Endothelial cell of umbilical vein (primary cell): Measurements from ENCODE around the gene NELFA. TPM values are rescaled to one million over a fixed set of nuclear protein-coding genes. Genes with fewer than 3 reads are reported as not detected.

Source experiments
- BruUV-seq: library from RNA; stranded (reverse); fragments of 400-500 nt; replicated peaks from 2 replicates; lab custom pipeline; 2021; lab: Mats Ljungman, UMichigan
- CTCF ChIA-PET: fragments of 300-600, 350-600 bp; sonication (Branson Sonifier 250); formaldehyde crosslinking; loops from one replicate; lab custom pipeline; 2021; ENCODE audit warnings: antibody characterized with exemption, inconsistent platforms; lab: Charles Lee
- POLR2A ChIA-PET: fragments of 300-600, 350-600 bp; sonication (Branson Sonifier 250); formaldehyde crosslinking; loops from one replicate; lab custom pipeline; 2021; ENCODE audit warnings: antibody characterized with exemption, inconsistent platforms; lab: Charles Lee
- DNase-seq: peaks from one replicate; pipeline ENCODE4 v3.0.0-alpha.2; 2011; ENCODE audit warnings: low read depth, low spot score
- FAIRE-seq: peaks from 2 replicates; lab custom pipeline; 2011; peaks lifted over from hg19 to GRCh38; lab: Jason Lieb, UNC
- H2AFZ ChIP-seq: 2 replicates; pipeline ENCODE4 v1.6.0; 2012; ENCODE audit warnings: low read depth, low read length, control low read depth, inconsistent platforms
- H3K27ac ChIP-seq: 2 replicates; pipeline ENCODE4 v1.5.1; 2011; ENCODE audit warnings: low read depth, mild to moderate bottlenecking, control low read depth, low read length, moderate library complexity; ENCODE audit not compliant: insufficient read depth
- H3K27me3 ChIP-seq, 2 experiments: 2 replicates each; pipeline versions ENCODE4 v1.6.0 to v1.6.1; 2011; ENCODE audit warnings: low read length in 2 of 2, mixed read lengths in 1 of 2; ENCODE audit not compliant: control insufficient read depth in 2 of 2, insufficient read depth in 2 of 2
- H3K36me3 ChIP-seq, 2 experiments: 2 replicates in 1 of 2; 3 replicates in 1 of 2; pipeline ENCODE4 v1.5.1; 2011; ENCODE audit warnings: low read length in 2 of 2, mild to moderate bottlenecking in 1 of 2, moderate library complexity in 1 of 2; ENCODE audit not compliant: control insufficient read depth in 2 of 2, insufficient read depth in 2 of 2; ENCODE audit errors: extremely low read depth in 1 of 2
- H3K4me1 ChIP-seq: 3 replicates; pipeline ENCODE4 v1.5.1; 2011; ENCODE audit warnings: mild to moderate bottlenecking, low read length; ENCODE audit not compliant: control insufficient read depth, insufficient read depth; ENCODE audit errors: extremely low read depth
- H3K4me2 ChIP-seq: 2 replicates; pipeline ENCODE4 v1.6.1; 2011; ENCODE audit warnings: low read length, control low read depth, mixed read lengths; ENCODE audit not compliant: insufficient read depth
- H3K4me3 ChIP-seq, 3 experiments: fragments of 200-600 bp in 1 of 3; sonication (generic), shearing (Covaris generic) in 1 of 3; replicated peaks in 1 of 3; 2 replicates each; pipeline ENCODE4 v1.5.1; 2011 to 2016; ENCODE audit warnings: control low read depth in 3 of 3, low read length in 3 of 3, mild to moderate bottlenecking in 2 of 3, inconsistent platforms in 1 of 3, low read depth in 1 of 3, moderate library complexity in 1 of 3; ENCODE audit not compliant: insufficient read depth in 1 of 3
- H3K79me2 ChIP-seq: 2 replicates; pipeline ENCODE4 v1.6.0; 2012; ENCODE audit warnings: low read length, inconsistent platforms; ENCODE audit not compliant: control insufficient read depth, insufficient read depth
- H3K9ac ChIP-seq: replicated peaks from 2 replicates; pipeline ENCODE3; 2011; ENCODE audit warnings: low read length, control low read depth; ENCODE audit not compliant: insufficient read depth; ENCODE audit errors: extremely low read depth
- H3K9me1 ChIP-seq: replicated peaks from 3 replicates; pipeline ENCODE4 v1.6.0; 2011; ENCODE audit warnings: mild to moderate bottlenecking, low read length; ENCODE audit not compliant: control insufficient read depth, insufficient read depth; ENCODE audit errors: extremely low read depth
- H3K9me3 ChIP-seq: replicated peaks from 2 replicates; pipeline ENCODE4 v1.5.1; 2012; ENCODE audit warnings: low read length, inconsistent platforms; ENCODE audit not compliant: control insufficient read depth, insufficient read depth
- H4K20me1 ChIP-seq: replicated peaks from 2 replicates; pipeline ENCODE3; 2011; ENCODE audit warnings: mild to moderate bottlenecking, low read length; ENCODE audit not compliant: control insufficient read depth, insufficient read depth; ENCODE audit errors: extremely low read depth
- CTCF ChIP-seq, 2 donors: IDR thresholded peaks; 1 replicate in 1 of 2; 2 replicates in 1 of 2; pipeline ENCODE4 v1.5.1; 2011; ENCODE audit warnings: low read length in 2 of 2, mild to moderate bottlenecking in 2 of 2, moderate library complexity in 2 of 2, control low read depth in 1 of 2, inconsistent platforms in 1 of 2, low read depth in 1 of 2; ENCODE audit not compliant: insufficient read depth in 1 of 2; ENCODE audit errors: extremely low read depth in 1 of 2
- EZH2 ChIP-seq: IDR thresholded peaks from 2 replicates; pipeline ENCODE4 v1.6.1; 2012; ENCODE audit warnings: borderline replicate concordance, low read depth, mild to moderate bottlenecking, moderate library complexity, low read length, inconsistent platforms; ENCODE audit not compliant: severe bottlenecking
- FOS ChIP-seq: IDR thresholded peaks from 2 replicates; pipeline ENCODE4 v1.6.1; 2011; ENCODE audit warnings: mild to moderate bottlenecking, low read length, moderate library complexity, borderline replicate concordance; ENCODE audit not compliant: insufficient read depth
- GATA2 ChIP-seq: IDR thresholded peaks from 2 replicates; pipeline ENCODE4 v1.7.0; 2011; ENCODE audit warnings: low read depth, mild to moderate bottlenecking, moderate library complexity, mixed read lengths, low read length; ENCODE audit not compliant: insufficient read length, insufficient read depth
- JUN ChIP-seq: IDR thresholded peaks from 2 replicates; pipeline ENCODE4 v1.6.1; 2011; ENCODE audit warnings: borderline replicate concordance, low read depth; ENCODE audit not compliant: insufficient read length, insufficient read depth
- MYC ChIP-seq: IDR thresholded peaks from one replicate; pipeline ENCODE4 v1.6.1; 2011; ENCODE audit warnings: mild to moderate bottlenecking, low read depth, low read length
- POLR2A ChIP-seq: IDR thresholded peaks from 2 replicates; pipeline ENCODE4 v1.6.1; 2012; ENCODE audit warnings: low read depth, mild to moderate bottlenecking, control low read depth, low read length
- dilution Hi-C: fragments of 300-500 bp; cut with MboI; formaldehyde crosslinking; loops from one replicate; pipeline ENCODE4 v1.15.0; 2019; ENCODE audit warnings: low sequenced_read_pairs; ENCODE audit not compliant: extremely low pct_ligation_motif_present
- intact Hi-C: fragments of 100-400 bp; cut with micrococcal nuclease; formaldehyde crosslinking; loops from one replicate; pipeline ENCODE4 v1.10.0; 2022
- polyA plus RNA-seq, 4 experiments: library from polyadenylated mRNA; depleted of rRNA in 3 of 4; stranded (reverse) in 3 of 4; unstranded in 1 of 4; fragments of >200 nt; gene quantifications; 2 replicates each; pipeline versions ENCODE4 v1.2.1 to v1.2.3, GENCODE V29; 2011 to 2012; ENCODE audit warnings: missing spikeins in 1 of 4
- total RNA-seq: library from RNA; stranded (reverse); gene quantifications from 2 replicates; pipeline ENCODE4 v1.2.3, GENCODE V29; 2021

Gene NELFA
- total and polyA plus RNA-seq, 2 donors (not counting 3 experiments of a cell fraction or from before 2014, with no cell fraction given): 22.8 to 30.3 TPM

DNA sequence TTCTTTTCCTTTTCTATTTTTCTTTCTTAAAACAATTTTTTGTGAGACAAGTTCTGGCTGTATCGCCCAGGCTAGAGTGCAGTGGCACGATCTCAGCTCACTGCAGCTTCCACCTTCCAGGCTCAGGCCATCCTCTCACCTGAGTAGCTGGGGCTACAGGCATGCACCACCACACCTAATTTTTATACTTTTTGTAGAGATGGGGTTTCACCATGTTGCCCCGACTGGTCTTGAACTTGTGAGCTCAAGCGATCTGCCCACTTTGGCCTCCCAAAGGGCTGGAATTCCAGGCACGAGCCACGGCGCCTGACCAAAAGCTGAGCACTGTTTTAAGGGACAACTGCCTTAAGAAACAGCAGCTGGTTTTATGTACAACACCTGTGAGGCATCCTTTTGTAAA lies 41.0 kb upstream of the NELFA start:
- TF ChIP-seq GATA2 (no peak), CTCF (IDR thresholded peaks at IDR 0.05; ENCODE audit: extremely low read depth in 1 of 2, insufficient read depth in 1 of 2, low read depth in 1 of 2, low read length in 2 of 2) (no peak), EZH2 (no peak), FOS (no peak), MYC (no peak), JUN (no peak), POLR2A (no peak)
- intact Hi-C loops: no loop called here
- no TSS peak for BruUV-seq
- Histone ChIP-seq H3K27ac (no peak overlapping the region), H3K9ac (no peak overlapping the region), H3K9me3 (no peaks in the 10 kb centered on the region), H2AFZ (no peak overlapping the region), H3K4me1 (no peaks in the 10 kb centered on the region), H3K9me1 (no peaks in the 10 kb centered on the region), H4K20me1 (no peaks in the 10 kb centered on the region), H3K36me3 (no peaks in the 10 kb centered on the region), H3K4me3 (no peak overlapping the region), H3K4me2 (no peak overlapping the region), H3K27me3 (peaks cover 16% of the 10 kb centered on the region in 2 experiments), H3K79me2 (no peaks in the 10 kb centered on the region)
- ChIA-PET CTCF (no interaction called here), POLR2A (no interaction called here)
- FAIRE-seq: no peak
- dilution Hi-C loops: no loop called here
- DNase-seq: no peak
